K562 (cell line): Measurements from ENCODE around the gene ARL6IP4. TPM values are rescaled to one million over a fixed set of nuclear protein-coding genes. Genes with fewer than 3 reads are reported as not detected.

Experiments used
- FOXM1 ChIP-seq, 2 experiments: fragments of 450-650 bp in 1 of 2; sonication (generic) in 1 of 2; formaldehyde crosslinking in 1 of 2; IDR thresholded peaks; 2 replicates each; pipeline versions ENCODE4 v1.6.1 to v1.9.0; 2017 to 2022; ENCODE audit warnings: low read depth in 2 of 2, mild to moderate bottlenecking in 2 of 2, missing genetic modification reagents in 1 of 2, moderate library complexity in 1 of 2
- HEY1 ChIP-seq: fragments of 250-450 bp; sonication (Bioruptor Pico); IDR thresholded peaks from 2 replicates; pipeline ENCODE4 v1.5.0; 2020; ENCODE audit warnings: mild to moderate bottlenecking, moderate library complexity, borderline replicate concordance
- ID3 ChIP-seq, 2 experiments: fragments of 250-450 bp in 1 of 2; fragments of 450-650 bp in 1 of 2; sonication (Bioruptor Pico) in 1 of 2; IDR thresholded peaks; 2 replicates each; pipeline versions ENCODE4 v1.6.1 to v1.8.0; 2016 to 2021; ENCODE audit warnings: mild to moderate bottlenecking in 2 of 2, moderate library complexity in 2 of 2, missing compliant biosample characterization in 1 of 2, missing genetic modification characterization in 1 of 2
- ILK ChIP-seq: fragments of 450-650 bp; IDR thresholded peaks from 2 replicates; pipeline ENCODE4 v1.6.1; 2016; ENCODE audit warnings: missing genetic modification characterization, low read depth, mild to moderate bottlenecking, missing compliant biosample characterization, moderate library complexity, borderline replicate concordance
- KDM1A ChIP-seq, 2 experiments: fragments of 450-650 bp; IDR thresholded peaks; 2 replicates each; pipeline ENCODE4 v1.6.1; 2016; ENCODE audit warnings: mild to moderate bottlenecking in 2 of 2
- KDM5B ChIP-seq: fragments of 200-600 bp; sonication (generic); IDR thresholded peaks from 2 replicates; pipeline ENCODE4 v1.6.1; 2012; ENCODE audit warnings: low read depth, mild to moderate bottlenecking, moderate library complexity, low read length, control low read depth, inconsistent platforms; ENCODE audit not compliant: insufficient replicate concordance
- MAFK ChIP-seq: IDR thresholded peaks from 2 replicates; pipeline ENCODE4 v1.6.1; 2011; ENCODE audit warnings: low read length, improper control_type of control experiment
- PTRF ChIP-seq: fragments of 450-650 bp; IDR thresholded peaks from 2 replicates; pipeline ENCODE4 v1.6.1; 2016; ENCODE audit warnings: mild to moderate bottlenecking, missing genetic modification characterization, missing compliant biosample characterization
- RBM39 ChIP-seq: fragments of 200-400 bp; formaldehyde crosslinking; optimal IDR thresholded peaks from 2 replicates; pipeline ENCODE3; 2018; ENCODE audit warnings: low read depth, low read length
- SPI1 ChIP-seq: IDR thresholded peaks from 2 replicates; pipeline ENCODE4 v1.6.1; 2011; ENCODE audit warnings: low read depth, low read length, control low read depth, borderline replicate concordance
- TAL1 ChIP-seq: fragments of 450-650 bp; IDR thresholded peaks from 2 replicates; pipeline ENCODE4 v1.6.1; 2016; ENCODE audit warnings: mild to moderate bottlenecking
- ZFP36 ChIP-seq: fragments of 150-350 bp; IDR thresholded peaks from 2 replicates; pipeline ENCODE4 v1.6.1; 2018; ENCODE audit warnings: low read length, low read depth; ENCODE audit not compliant: partially characterized antibody
- ZHX1 ChIP-seq: fragments of 150-350 bp; conservative IDR thresholded peaks from 2 replicates; pipeline ENCODE4 v1.6.1; 2014; ENCODE audit warnings: low read length
- ZNF232 ChIP-seq: sonication (generic); formaldehyde crosslinking; IDR thresholded peaks from 2 replicates; pipeline ENCODE4 v1.8.0; 2022; ENCODE audit warnings: mild to moderate bottlenecking, missing genetic modification reagents
- ZNF263 ChIP-seq: sonication (generic); formaldehyde crosslinking; IDR thresholded peaks from 2 replicates; pipeline ENCODE4 v1.8.0; 2022; ENCODE audit warnings: mild to moderate bottlenecking, missing genetic modification reagents, borderline replicate concordance
- ZNF408 ChIP-seq: fragments of 250-450 bp; sonication (Bioruptor Pico); IDR thresholded peaks from 2 replicates; pipeline ENCODE4 v1.4.0; 2020; ENCODE audit warnings: low read depth, mild to moderate bottlenecking, moderate library complexity
- ZNF584 ChIP-seq: fragments of 200-800 bp; sonication (Bioruptor generic); IDR thresholded peaks from 2 replicates; pipeline ENCODE4 v1.6.1; 2016; ENCODE audit warnings: low read depth, mild to moderate bottlenecking, missing genetic modification characterization, missing compliant biosample characterization
- polyA plus RNA-seq, 8 experiments: library from polyadenylated mRNA; depleted of rRNA in 4 of 8; stranded (reverse) in 5 of 8; unstranded in 3 of 8; fragments of >200 nt; fragmentation: Nextera tagmentation in 2 of 8; fragmentation: Illumina TruSeq in 1 of 8; extraction: Ambion mirVana in 2 of 8; extraction: Trizol in 1 of 8; gene quantifications; 2 replicates each; pipeline versions ENCODE4 v1.2.1 to v1.2.3, GENCODE V29; 2011 to 2014; ENCODE audit warnings: inconsistent platforms in 1 of 8, missing spikeins in 1 of 8
- total RNA-seq, 7 experiments: library from RNA; depleted of rRNA in 6 of 7; stranded (reverse); fragments of >200 nt in 6 of 7; fragmentation: Illumina TruSeq in 2 of 7; extraction: Trizol in 2 of 7; gene quantifications; 2 replicates each; pipeline versions ENCODE4 v1.2.1 to v1.2.3, GENCODE V29; 2011 to 2021; ENCODE audit warnings: low replicate concordance in 1 of 7
- TF ChIP-seq, protein P1 (sequence below): sonication (generic); formaldehyde crosslinking; IDR thresholded peaks from 2 replicates; pipeline ENCODE4 v1.8.1; 2023; ENCODE audit warnings: missing genetic modification reagents, mild to moderate bottlenecking, borderline replicate concordance

The ARL6IP4 gene
- total and polyA plus RNA-seq, 9 of the 15 experiments (the other 6 are each of a cell fraction or from before 2014, with no cell fraction given), result 2.4 to 255 (median 151) TPM

GRCh38 chr12:122934722-122935121, 45.8 kb upstream of the ARL6IP4 start (continued):
- TF ChIP-seq, protein P1, sequence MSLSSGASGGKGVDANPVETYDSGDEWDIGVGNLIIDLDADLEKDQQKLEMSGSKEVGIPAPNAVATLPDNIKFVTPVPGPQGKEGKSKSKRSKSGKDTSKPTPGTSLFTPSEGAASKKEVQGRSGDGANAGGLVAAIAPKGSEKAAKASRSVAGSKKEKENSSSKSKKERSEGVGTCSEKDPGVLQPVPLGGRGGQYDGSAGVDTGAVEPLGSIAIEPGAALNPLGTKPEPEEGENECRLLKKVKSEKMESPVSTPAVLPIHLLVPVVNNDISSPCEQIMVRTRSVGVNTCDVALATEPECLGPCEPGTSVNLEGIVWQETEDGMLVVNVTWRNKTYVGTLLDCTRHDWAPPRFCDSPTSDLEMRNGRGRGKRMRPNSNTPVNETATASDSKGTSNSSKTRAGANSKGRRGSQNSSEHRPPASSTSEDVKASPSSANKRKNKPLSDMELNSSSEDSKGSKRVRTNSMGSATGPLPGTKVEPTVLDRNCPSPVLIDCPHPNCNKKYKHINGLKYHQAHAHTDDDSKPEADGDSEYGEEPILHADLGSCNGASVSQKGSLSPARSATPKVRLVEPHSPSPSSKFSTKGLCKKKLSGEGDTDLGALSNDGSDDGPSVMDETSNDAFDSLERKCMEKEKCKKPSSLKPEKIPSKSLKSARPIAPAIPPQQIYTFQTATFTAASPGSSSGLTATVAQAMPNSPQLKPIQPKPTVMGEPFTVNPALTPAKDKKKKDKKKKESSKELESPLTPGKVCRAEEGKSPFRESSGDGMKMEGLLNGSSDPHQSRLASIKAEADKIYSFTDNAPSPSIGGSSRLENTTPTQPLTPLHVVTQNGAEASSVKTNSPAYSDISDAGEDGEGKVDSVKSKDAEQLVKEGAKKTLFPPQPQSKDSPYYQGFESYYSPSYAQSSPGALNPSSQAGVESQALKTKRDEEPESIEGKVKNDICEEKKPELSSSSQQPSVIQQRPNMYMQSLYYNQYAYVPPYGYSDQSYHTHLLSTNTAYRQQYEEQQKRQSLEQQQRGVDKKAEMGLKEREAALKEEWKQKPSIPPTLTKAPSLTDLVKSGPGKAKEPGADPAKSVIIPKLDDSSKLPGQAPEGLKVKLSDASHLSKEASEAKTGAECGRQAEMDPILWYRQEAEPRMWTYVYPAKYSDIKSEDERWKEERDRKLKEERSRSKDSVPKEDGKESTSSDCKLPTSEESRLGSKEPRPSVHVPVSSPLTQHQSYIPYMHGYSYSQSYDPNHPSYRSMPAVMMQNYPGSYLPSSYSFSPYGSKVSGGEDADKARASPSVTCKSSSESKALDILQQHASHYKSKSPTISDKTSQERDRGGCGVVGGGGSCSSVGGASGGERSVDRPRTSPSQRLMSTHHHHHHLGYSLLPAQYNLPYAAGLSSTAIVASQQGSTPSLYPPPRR, result no peak
- no peak for TF ChIP-seq MAFK
- TF ChIP-seq ZNF232 (CRISPR knock-in tag), result no peak
- no peak for TF ChIP-seq ZNF408 (CRISPR knock-in tag)
- no peak for TF ChIP-seq ZHX1
- TF ChIP-seq ID3 (CRISPR knock-in tag; IDR thresholded peaks at IDR 0.05), result no peak
- peak; percentile 90 for TF ChIP-seq ID3 (tag; IDR thresholded peaks at IDR 0.05)
- TF ChIP-seq ZNF584 (CRISPR knock-in tag), result no peak
- TF ChIP-seq KDM1A (IDR thresholded peaks at IDR 0.05), result no peak
- no peak for TF ChIP-seq HEY1 (CRISPR knock-in tag)
- TF ChIP-seq ZNF263 (CRISPR knock-in tag), result no peak
- TF ChIP-seq SPI1, result peak; percentile 11; the same call in 1 of the 2 replicates
- no peak for TF ChIP-seq ILK (tag)
- no peak for TF ChIP-seq TAL1
- no peak for TF ChIP-seq ZFP36
- no peak for TF ChIP-seq KDM5B
- no peak for TF ChIP-seq PTRF (tag)
- no peak for TF ChIP-seq RBM39
- no peak for TF ChIP-seq FOXM1 (IDR thresholded peaks at IDR 0.05; ENCODE audit: low read depth)
- TF ChIP-seq FOXM1 (CRISPR knock-in tag; IDR thresholded peaks at IDR 0.05; ENCODE audit: low read depth), result no peak
